H1 (cell line): ENCODE results near the gene FSTL4. TPM values are rescaled to one million over a fixed set of nuclear protein-coding genes. Genes with fewer than 3 reads are reported as not detected.

Experiments used
- CTCF ChIA-PET: fragments of 300-600 bp; sonication (Branson Sonifier 250); formaldehyde crosslinking; loops from one replicate; lab custom pipeline; 2021; ENCODE audit not compliant: partially characterized antibody; lab: Charles Lee
- POLR2A ChIA-PET: fragments of 300-600 bp; sonication (Branson Sonifier 250); formaldehyde crosslinking; loops from one replicate; lab custom pipeline; 2021; ENCODE audit warnings: inconsistent platforms; ENCODE audit not compliant: partially characterized antibody; lab: Charles Lee
- DNase-seq, 2 experiments: peaks; one replicate each; pipeline versions ENCODE4 v3.0.0 to v3.0.0-alpha.2; 2010 to 2022; ENCODE audit warnings: low spot score in 2 of 2, low read depth in 1 of 2, mixed read lengths in 1 of 2
- FAIRE-seq: peaks from 2 replicates; lab custom pipeline; 2011; peaks lifted over from hg19 to GRCh38; lab: Jason Lieb, UNC
- H2AFZ ChIP-seq: 2 replicates; pipeline ENCODE4 v1.8.1; 2012; ENCODE audit warnings: low read length, inconsistent platforms
- H2AK5ac ChIP-seq: 2 replicates; pipeline ENCODE4 v1.6.1; 2013; ENCODE audit warnings: low read depth, low read length
- H2BK120ac ChIP-seq: replicated peaks from 2 replicates; pipeline ENCODE3; 2013; ENCODE audit warnings: low read depth, low read length, inconsistent platforms
- H2BK12ac ChIP-seq: 2 replicates; pipeline ENCODE4 v1.6.1; 2013; ENCODE audit warnings: low read depth, low read length
- H2BK15ac ChIP-seq: 2 replicates; pipeline ENCODE4 v1.6.1; 2013; ENCODE audit warnings: low read length
- H2BK20ac ChIP-seq: 2 replicates; pipeline ENCODE4 v1.6.1; 2013; ENCODE audit warnings: low read length
- H2BK5ac ChIP-seq: 2 replicates; pipeline ENCODE4 v1.6.1; 2013; ENCODE audit warnings: low read depth, low read length
- H3K14ac ChIP-seq: 2 replicates; pipeline ENCODE4 v1.6.1; 2013; ENCODE audit warnings: inconsistent platforms; ENCODE audit not compliant: insufficient read length
- H3K18ac ChIP-seq: 2 replicates; pipeline ENCODE4 v1.6.1; 2013; ENCODE audit warnings: low read length; ENCODE audit errors: extremely low read depth
- H3K23ac ChIP-seq: 2 replicates; pipeline ENCODE4 v1.6.1; 2013; ENCODE audit warnings: inconsistent platforms; ENCODE audit not compliant: insufficient read length
- H3K23me2 ChIP-seq: 2 replicates; pipeline ENCODE4 v1.6.1; 2013; ENCODE audit warnings: low read depth, low read length
- H3K27ac ChIP-seq: 2 replicates; pipeline ENCODE4 v1.6.1; 2011; ENCODE audit warnings: low read depth, low read length, inconsistent platforms
- H3K27me3 ChIP-seq, 4 experiments: replicated peaks in 1 of 4; 1 replicate in 1 of 4; 2 replicates in 3 of 4; pipeline versions ENCODE4 v1.6.1 to v1.8.1; 2011 to 2013; ENCODE audit warnings: low read length in 3 of 4, mild to moderate bottlenecking in 3 of 4, inconsistent platforms in 2 of 4, mixed read lengths in 2 of 4, moderate library complexity in 1 of 4; ENCODE audit not compliant: control insufficient read depth in 3 of 4, insufficient read depth in 3 of 4; ENCODE audit errors: extremely low read depth in 1 of 4
- H3K36me3 ChIP-seq, 4 experiments: 2 replicates each; pipeline versions ENCODE4 v1.6.1 to v1.8.1; 2011 to 2013; ENCODE audit warnings: mild to moderate bottlenecking in 4 of 4, low read length in 3 of 4, moderate library complexity in 2 of 4, control low read depth in 1 of 4, inconsistent platforms in 1 of 4; ENCODE audit not compliant: insufficient read depth in 4 of 4, control insufficient read depth in 2 of 4
- H3K4ac ChIP-seq: replicated peaks from 2 replicates; pipeline ENCODE3; 2013; ENCODE audit warnings: low read length, low read depth, mixed read lengths, inconsistent platforms; ENCODE audit not compliant: insufficient read length
- H3K4me1 ChIP-seq, 4 experiments: replicated peaks in 1 of 4; 1 replicate in 1 of 4; 2 replicates in 3 of 4; pipeline versions ENCODE4 v1.6.1 to v1.8.1; 2011 to 2013; ENCODE audit warnings: low read length in 3 of 4, inconsistent platforms in 2 of 4, mixed read lengths in 1 of 4; ENCODE audit not compliant: insufficient read depth in 4 of 4, control insufficient read depth in 3 of 4
- H3K4me2 ChIP-seq, 2 experiments: 2 replicates each; pipeline versions ENCODE4 v1.6.1 to v1.8.1; 2011 to 2013; ENCODE audit warnings: low read depth in 2 of 2, low read length in 2 of 2, control low read depth in 1 of 2, inconsistent platforms in 1 of 2, mild to moderate bottlenecking in 1 of 2; ENCODE audit not compliant: insufficient read depth in 1 of 2
- H3K4me3 ChIP-seq, 4 experiments: fragments of 200-600, 300-600 bp in 1 of 4; sonication (generic), shearing (Covaris generic), sonication (Bioruptor Twin) in 1 of 4; 2 replicates each; pipeline versions ENCODE4 v1.5.1 to v1.8.1; 2011 to 2016; ENCODE audit warnings: low read length in 4 of 4, low read depth in 3 of 4, control low read depth in 2 of 4, inconsistent platforms in 2 of 4, mild to moderate bottlenecking in 2 of 4, mixed read lengths in 1 of 4, moderate library complexity in 1 of 4; ENCODE audit not compliant: insufficient read depth in 2 of 4; ENCODE audit errors: extremely low read depth in 1 of 4
- H3K56ac ChIP-seq: replicated peaks from 2 replicates; pipeline ENCODE3; 2013; ENCODE audit warnings: low read depth, mild to moderate bottlenecking, mixed read lengths, low read length, inconsistent platforms; ENCODE audit not compliant: insufficient read length
- H3K79me1 ChIP-seq: 2 replicates; pipeline ENCODE4 v1.6.1; 2013; ENCODE audit warnings: low read depth, low read length, control low read depth
- H3K79me2 ChIP-seq, 2 experiments: 2 replicates each; pipeline versions ENCODE4 v1.6.1 to v1.8.1; 2012 to 2013; ENCODE audit warnings: low read length in 2 of 2, mild to moderate bottlenecking in 2 of 2, inconsistent platforms in 1 of 2; ENCODE audit not compliant: insufficient read depth in 2 of 2, control insufficient read depth in 1 of 2
- H3K9ac ChIP-seq, 4 experiments: replicated peaks in 1 of 4; 1 replicate in 1 of 4; 2 replicates in 3 of 4; pipeline versions ENCODE4 v1.6.1 to v1.8.1; 2011 to 2013; ENCODE audit warnings: low read depth in 3 of 4, low read length in 3 of 4, control low read depth in 2 of 4, mild to moderate bottlenecking in 2 of 4, moderate library complexity in 2 of 4, inconsistent platforms in 1 of 4; ENCODE audit errors: extremely low read depth in 1 of 4
- H3K9me3 ChIP-seq, 2 experiments: 2 replicates each; pipeline versions ENCODE4 v1.6.1 to v1.8.1; 2012 to 2013; ENCODE audit warnings: mild to moderate bottlenecking in 2 of 2, moderate library complexity in 2 of 2, control low read depth in 1 of 2, inconsistent platforms in 1 of 2, low read depth in 1 of 2, low read length in 1 of 2, mixed read lengths in 1 of 2; ENCODE audit not compliant: insufficient read depth in 2 of 2
- H4K20me1 ChIP-seq, 2 experiments: replicated peaks in 1 of 2; 2 replicates each; pipeline versions ENCODE3 to v1.8.1; 2011 to 2013; ENCODE audit warnings: inconsistent platforms in 2 of 2, low read length in 2 of 2, mild to moderate bottlenecking in 1 of 2; ENCODE audit not compliant: insufficient read depth in 2 of 2, control insufficient read depth in 1 of 2
- H4K5ac ChIP-seq: 2 replicates; pipeline ENCODE4 v1.6.1; 2013; ENCODE audit warnings: low read length, low read depth, mixed read lengths, inconsistent platforms; ENCODE audit not compliant: insufficient read length
- H4K8ac ChIP-seq: 2 replicates; pipeline ENCODE4 v1.8.0; 2013; ENCODE audit warnings: mild to moderate bottlenecking, moderate library complexity, low read length, inconsistent platforms; ENCODE audit not compliant: insufficient read depth; ENCODE audit errors: extremely low read depth
- H4K91ac ChIP-seq: replicated peaks from 2 replicates; pipeline ENCODE3; 2013; ENCODE audit warnings: low read length, mixed read lengths, inconsistent platforms; ENCODE audit not compliant: insufficient read length
- BACH1 ChIP-seq: IDR thresholded peaks from 2 replicates; pipeline ENCODE4 v1.6.1; 2012; ENCODE audit warnings: low read length, improper control_type of control experiment
- BRCA1 ChIP-seq: IDR thresholded peaks from 2 replicates; pipeline ENCODE4 v1.6.1; 2012; ENCODE audit warnings: low read depth, low read length, improper control_type of control experiment
- CHD1 ChIP-seq: IDR thresholded peaks from 2 replicates; pipeline ENCODE4 v1.6.1; 2012; ENCODE audit warnings: low read depth, low read length, improper control_type of control experiment
- CREB1 ChIP-seq: IDR thresholded peaks from 2 replicates; pipeline ENCODE4 v1.6.1; 2012; ENCODE audit warnings: inconsistent platforms
- NANOG ChIP-seq: IDR thresholded peaks from 2 replicates; pipeline ENCODE4 v1.6.1; 2011; ENCODE audit warnings: low read length, low read depth, mild to moderate bottlenecking, inconsistent platforms; ENCODE audit not compliant: insufficient read depth, poor library complexity, severe bottlenecking
- PHF8 ChIP-seq: fragments of 200-600 bp; sonication (generic); conservative IDR thresholded peaks from 2 replicates; pipeline ENCODE4 v1.7.1; 2012; ENCODE audit warnings: low read depth, mild to moderate bottlenecking, inconsistent platforms, low read length, moderate library complexity
- POU5F1 ChIP-seq: IDR thresholded peaks from 2 replicates; pipeline ENCODE4 v1.6.1; 2011; ENCODE audit warnings: low read depth, mild to moderate bottlenecking, low read length, moderate library complexity
- RAD21 ChIP-seq, 2 experiments: IDR thresholded peaks in 1 of 2; conservative IDR thresholded peaks in 1 of 2; 2 replicates each; pipeline ENCODE4 v1.6.1; 2011; ENCODE audit warnings: low read depth in 2 of 2, low read length in 2 of 2, improper control_type of control experiment in 1 of 2, inconsistent platforms in 1 of 2, mild to moderate bottlenecking in 1 of 2, moderate library complexity in 1 of 2
- TAF7 ChIP-seq: optimal IDR thresholded peaks from 2 replicates; pipeline ENCODE3; 2011; ENCODE audit warnings: low read depth, mild to moderate bottlenecking, inconsistent platforms, low read length, moderate library complexity, borderline replicate concordance
- WGBS, 2 experiments: shearing (Covaris generic) in 1 of 2; methylation state at CpG; one replicate each; pipeline versions ENCODE4 v1.1.6 to v1.1.7; 2013 to 2015; ENCODE audit warnings: low lambda C conversion rate in 2 of 2, mixed read lengths in 2 of 2, inconsistent platforms in 1 of 2, low coverage in 1 of 2, missing lambda C conversion rate in 1 of 2; ENCODE audit not compliant: insufficient replicate concordance in 2 of 2, insufficient coverage in 1 of 2, insufficient read length in 1 of 2; ENCODE audit errors: extremely low coverage in 1 of 2, missing lambda C conversion rate in 1 of 2; 5-methylcytosine and 5-hydroxymethylcytosine counted together
- polyA plus RNA-seq, 7 experiments: library from polyadenylated mRNA; depleted of rRNA in 3 of 7; stranded (reverse) in 5 of 7; unstranded in 2 of 7; fragments of >200 nt in 5 of 7; fragments of 200-250 nt in 2 of 7; gene quantifications; 1 replicate in 5 of 7; 2 replicates in 1 of 7; 4 replicates in 1 of 7; pipeline versions ENCODE4 v1.2.1 to v1.2.3, GENCODE V29; 2011 to 2013; ENCODE audit warnings: missing spikeins in 2 of 7, mixed read lengths in 2 of 7
- total RNA-seq: library from RNA; stranded (reverse); fragmentation: NEBNext Ultra II Directional; extraction: Animal tissue kit (Norgen Biotek cat#: 25700); gene quantifications from 2 replicates; pipeline ENCODE4 v1.2.1, GENCODE V29; 2021
- TF ChIP-seq, protein P1 (sequence below): IDR thresholded peaks from 2 replicates; pipeline ENCODE4 v1.6.1; 2012; ENCODE audit warnings: low read length, inconsistent platforms
- TF ChIP-seq, protein P2 (sequence below): IDR thresholded peaks from 2 replicates; pipeline ENCODE4 v1.6.1; 2011; ENCODE audit warnings: low read length, improper control_type of control experiment

Gene FSTL4
- total and polyA plus RNA-seq, 2 of the 8 experiments (the other 6 are each of a cell fraction or from before 2014, with no cell fraction given): 3.1 to 4.1 TPM

DNA sequence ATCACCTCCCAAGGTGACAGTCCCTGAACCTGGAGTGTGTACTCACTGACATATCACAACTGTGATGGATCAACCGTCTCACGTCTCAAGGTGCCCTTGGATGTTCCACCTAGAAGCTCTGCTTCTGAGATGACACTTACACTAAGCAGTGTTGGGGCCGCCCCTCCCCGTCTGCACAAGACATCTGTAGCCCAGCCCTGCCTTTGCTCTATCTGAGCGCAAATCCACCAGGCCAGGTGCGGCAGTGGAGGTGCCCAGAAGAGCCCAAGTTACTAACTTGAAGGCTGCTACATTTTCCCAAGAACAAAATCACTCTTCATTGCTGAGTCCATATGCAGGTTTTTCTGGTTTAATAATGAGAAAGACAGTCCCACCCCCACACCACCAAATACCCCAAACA is 148.3 kb downstream of the FSTL4 start:
- H3K18ac ChIP-seq: no peak overlapping the region
- H2BK12ac ChIP-seq: no peak overlapping the region
- H2BK120ac ChIP-seq: no peak overlapping the region
- H3K4me2 ChIP-seq: no peak overlapping the region
- WGBS, 2 experiments: 85% methylated on average over 6 of the region's 6 CpGs; no CpG with 5 or more reads in 1 of the 2 experiments
- no peak for FAIRE-seq
- H2AK5ac ChIP-seq: no peak overlapping the region
- H4K8ac ChIP-seq: no peak overlapping the region
- no peak overlapping the region for H2BK15ac ChIP-seq
- no peaks in the 10 kb centered on the region for H3K79me2 ChIP-seq
- H4K20me1 ChIP-seq: peaks cover 0 to 4% of the 10 kb centered on the region in 2 experiments
- H2BK5ac ChIP-seq: no peak overlapping the region
- H3K9ac ChIP-seq: no peak overlapping the region
- H3K27ac ChIP-seq: no peak overlapping the region
- H3K36me3 ChIP-seq: no peaks in the 10 kb centered on the region
- no peak overlapping the region for H2BK20ac ChIP-seq
- peaks cover 3% of the 10 kb centered on the region; the same call in 1 of the 2 replicates for H3K79me1 ChIP-seq
- DNase-seq: no peak
- peaks cover 0 to 11% (median 8%) of the 10 kb centered on the region in 4 experiments; a peak in 4 of 7 replicates for H3K4me1 ChIP-seq
- H3K9me3 ChIP-seq: no peaks in the 10 kb centered on the region
- CTCF ChIA-PET: interaction anchor here (1.6 to 11.3 kb wide), 2 partner anchors 13 to 40 kb away, joined by 5 to 218 read pairs; no protein-coding TSS in a partner anchor
- no peak overlapping the region for H3K4me3 ChIP-seq
- no peak overlapping the region for H3K4ac ChIP-seq
- POLR2A ChIA-PET: no interaction called here
- H3K56ac ChIP-seq: no peak overlapping the region
- H4K91ac ChIP-seq: no peak overlapping the region
- H3K14ac ChIP-seq: no peak overlapping the region
- no peak overlapping the region for H4K5ac ChIP-seq
- no peak overlapping the region for H2AFZ ChIP-seq
- H3K27me3 ChIP-seq: no peaks in the 10 kb centered on the region
- H3K23me2 ChIP-seq: peaks cover 6% of the 10 kb centered on the region; the same call in 1 of the 2 replicates
- no peak overlapping the region for H3K23ac ChIP-seq
- TF ChIP-seq NANOG (no peak), RAD21 (IDR thresholded peaks at IDR 0.05 in 1 of 2, conservative IDR thresholded peaks at IDR 0.05 in 1 of 2; ENCODE audit: low read depth in 2 of 2, low read length in 2 of 2) (no peak), TAF7 (no peak), CREB1 (no peak), PHF8 (no peak), POU5F1 (no peak), BRCA1 (no peak), BACH1 (no peak), CHD1 (no peak)
- TF ChIP-seq, protein P1, sequence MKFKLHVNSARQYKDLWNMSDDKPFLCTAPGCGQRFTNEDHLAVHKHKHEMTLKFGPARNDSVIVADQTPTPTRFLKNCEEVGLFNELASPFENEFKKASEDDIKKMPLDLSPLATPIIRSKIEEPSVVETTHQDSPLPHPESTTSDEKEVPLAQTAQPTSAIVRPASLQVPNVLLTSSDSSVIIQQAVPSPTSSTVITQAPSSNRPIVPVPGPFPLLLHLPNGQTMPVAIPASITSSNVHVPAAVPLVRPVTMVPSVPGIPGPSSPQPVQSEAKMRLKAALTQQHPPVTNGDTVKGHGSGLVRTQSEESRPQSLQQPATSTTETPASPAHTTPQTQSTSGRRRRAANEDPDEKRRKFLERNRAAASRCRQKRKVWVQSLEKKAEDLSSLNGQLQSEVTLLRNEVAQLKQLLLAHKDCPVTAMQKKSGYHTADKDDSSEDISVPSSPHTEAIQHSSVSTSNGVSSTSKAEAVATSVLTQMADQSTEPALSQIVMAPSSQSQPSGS: no peak
- TF ChIP-seq, protein P2, sequence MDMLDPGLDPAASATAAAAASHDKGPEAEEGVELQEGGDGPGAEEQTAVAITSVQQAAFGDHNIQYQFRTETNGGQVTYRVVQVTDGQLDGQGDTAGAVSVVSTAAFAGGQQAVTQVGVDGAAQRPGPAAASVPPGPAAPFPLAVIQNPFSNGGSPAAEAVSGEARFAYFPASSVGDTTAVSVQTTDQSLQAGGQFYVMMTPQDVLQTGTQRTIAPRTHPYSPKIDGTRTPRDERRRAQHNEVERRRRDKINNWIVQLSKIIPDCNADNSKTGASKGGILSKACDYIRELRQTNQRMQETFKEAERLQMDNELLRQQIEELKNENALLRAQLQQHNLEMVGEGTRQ: no peak
